AG09319 (cell line): ENCODE measurements around the gene RFNG.

Experiments
- DNase-seq: peaks from one replicate; pipeline ENCODE4 v3.0.0-alpha.2; 2010; ENCODE audit warnings: low read depth; ENCODE audit errors: extremely low read depth
- CTCF ChIP-seq: IDR thresholded peaks from 2 replicates; pipeline ENCODE4 v1.5.1; 2011; ENCODE audit warnings: low read depth, mild to moderate bottlenecking, inconsistent platforms, low read length, moderate library complexity

Gene RFNG

GRCh38 chr17:82097184-82097918 is 45.7 kb upstream of the RFNG start:
- no peak for TF ChIP-seq CTCF
- DNase-seq, result no peak

GRCh38 chr17:82096709-82097183 is 45.1 kb upstream of the RFNG start:
- no peak for TF ChIP-seq CTCF

GRCh38 chr17:82095777-82096708 is 44.4 kb upstream of the RFNG start:
- TF ChIP-seq CTCF, result no peak
- DNase-seq, result no peak

More at GRCh38 chr17:82096709-82097183, 45.1 kb upstream of the RFNG start:
- no peak for DNase-seq

- no peak for DNase-seq
- TF ChIP-seq CTCF, result no peak
Measured at GRCh38 chr17:82094931-82095776, 43.5 kb upstream of the RFNG start.

GRCh38 chr17:82092995-82093751 is 41.6 kb upstream of the RFNG start:
- TF ChIP-seq CTCF, result no peak
- no peak for DNase-seq

- DNase-seq, result no peak
- TF ChIP-seq CTCF, result no peak
Measured at GRCh38 chr17:82092628-82092994, 41.0 kb upstream of the RFNG start.
